CD4-positive, alpha-beta T cell (primary cell): ENCODE measurements around the gene RSRC1. TPM values are rescaled to one million over a fixed set of nuclear protein-coding genes. Genes with fewer than 3 reads are reported as not detected.

Source experiments
- ATAC-seq: fragments of 200-7000 bp; cut with Tn5 transposase; one replicate; pipeline ENCODE4 v1.10.0; 2022; ENCODE audit warnings: mild to moderate bottlenecking; ENCODE audit not compliant: poor library complexity
- CTCF ChIA-PET: fragments of 350-600 bp; sonication (Branson Sonifier 250); formaldehyde crosslinking; loops from one replicate; lab custom pipeline; 2021; ENCODE audit warnings: antibody characterized with exemption, inconsistent platforms; lab: Charles Lee
- POLR2A ChIA-PET: fragments of 350-600 bp; sonication (Branson Sonifier 250); formaldehyde crosslinking; loops from one replicate; lab custom pipeline; 2021; ENCODE audit warnings: antibody characterized with exemption, inconsistent platforms; lab: Charles Lee
- DNase-seq, 14 experiments: peaks; one replicate each; pipeline ENCODE4 v3.0.0-alpha.2; 2013 to 2020; ENCODE audit warnings: mixed read lengths in 2 of 14
- H3K27ac ChIP-seq, 2 donors: one replicate each; pipeline versions ENCODE4 v1.5.1 to v1.7.0; 2013; ENCODE audit warnings: low read length in 2 of 2, low read depth in 1 of 2, mild to moderate bottlenecking in 1 of 2
- H3K27me3 ChIP-seq, 2 experiments: 1 replicate in 1 of 2; 2 replicates in 1 of 2; pipeline versions ENCODE4 v1.6.1 to v1.7.0; 2013; ENCODE audit warnings: low read length in 2 of 2, control low read depth in 1 of 2, mild to moderate bottlenecking in 1 of 2, moderate library complexity in 1 of 2; ENCODE audit not compliant: insufficient read depth in 2 of 2, control insufficient read depth in 1 of 2
- H3K36me3 ChIP-seq: one replicate; pipeline ENCODE4 v1.6.1; 2013; ENCODE audit warnings: low read length, control low read depth; ENCODE audit not compliant: insufficient read depth
- H3K4me1 ChIP-seq: one replicate; pipeline ENCODE4 v1.6.1; 2013; ENCODE audit warnings: low read length, control low read depth; ENCODE audit not compliant: insufficient read depth
- H3K4me3 ChIP-seq: one replicate; pipeline ENCODE4 v1.5.1; 2013; ENCODE audit warnings: mild to moderate bottlenecking, low read length, moderate library complexity
- H3K9me3 ChIP-seq, 2 experiments: 1 replicate in 1 of 2; 2 replicates in 1 of 2; pipeline versions ENCODE4 v1.6.1 to v1.7.0; 2013; ENCODE audit warnings: low read length in 2 of 2, mild to moderate bottlenecking in 2 of 2, control low read depth in 1 of 2, moderate library complexity in 1 of 2; ENCODE audit not compliant: control insufficient read depth in 1 of 2, insufficient read depth in 1 of 2
- H3K27ac Mint-ChIP-seq: one replicate; pipeline ENCODE4 v1.8.0; 2020; ENCODE audit warnings: mixed read lengths
- H3K27me3 Mint-ChIP-seq: one replicate; pipeline ENCODE4 v1.8.0; 2021; ENCODE audit warnings: mixed read lengths
- H3K36me3 Mint-ChIP-seq: one replicate; pipeline ENCODE4 v1.8.0; 2021; ENCODE audit warnings: low read depth, mixed read lengths
- H3K4me1 Mint-ChIP-seq: one replicate; pipeline ENCODE4 v1.8.0; 2021; ENCODE audit warnings: low read depth, mixed read lengths
- H3K4me3 Mint-ChIP-seq: one replicate; pipeline ENCODE4 v1.8.0; 2020; ENCODE audit warnings: mild to moderate bottlenecking, mixed read lengths
- H3K9me3 Mint-ChIP-seq: one replicate; pipeline ENCODE4 v1.8.0; 2020; ENCODE audit warnings: mixed read lengths
- intact Hi-C, 2 experiments: fragments of 100-400 bp; cut with DNase I in 1 of 2; cut with micrococcal nuclease in 1 of 2; formaldehyde crosslinking; loops; one replicate each; pipeline versions ENCODE4 v1.15.1 to v1.9.0; 2023 to 2025; cut with DNase I, micrococcal nuclease
- total RNA-seq, 174 experiments: library from RNA in 2 of 174; stranded (reverse) in 2 of 174; gene quantifications; one replicate each; pipeline ENCODE4 v1.2.3 and lab custom pipeline; 2021 to 2026
- TF ChIP-seq, protein P1 (sequence below): fragments of 200-600 bp; IDR thresholded peaks from one replicate; pipeline ENCODE4 v1.8.0; 2022; ENCODE audit warnings: antibody characterized with exemption, mild to moderate bottlenecking

The RSRC1 gene
- total RNA-seq, 2 experiments from 2014 or later: 22.3 to 24.6 TPM

DNA sequence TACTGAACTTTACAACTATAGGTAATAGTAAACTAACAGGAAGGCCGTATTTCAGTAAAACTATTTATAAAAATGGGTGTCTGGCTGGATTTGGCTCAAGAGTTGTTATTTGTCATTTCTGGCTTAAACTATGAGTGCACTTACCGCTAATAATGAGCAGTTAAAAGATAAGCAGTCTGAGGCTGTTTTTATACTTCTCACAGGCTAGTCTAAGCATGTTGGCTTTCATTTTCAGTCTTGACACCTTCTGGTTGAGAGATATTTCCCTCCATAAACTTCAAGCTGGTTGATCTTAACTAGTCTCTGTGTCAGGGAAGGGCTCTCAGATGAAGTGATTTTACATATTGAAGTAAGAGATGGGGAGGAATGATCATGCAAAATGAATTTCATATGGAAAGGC is 96.1 kb downstream of the RSRC1 start:
- Mint-ChIP-seq H3K36me3 (peaks cover 80% of the 10 kb centered on the region), H3K9me3 (peaks cover 5% of the 10 kb centered on the region), H3K27ac (no peak overlapping the region), H3K27me3 (no peaks in the 10 kb centered on the region), H3K4me1 (peaks cover 10% of the 10 kb centered on the region), H3K4me3 (no peak overlapping the region)
- ATAC-seq (no peak), DNase-seq (no peak)
- ChIA-PET CTCF (no interaction called here), POLR2A (no interaction called here)
- TF ChIP-seq, protein P1, sequence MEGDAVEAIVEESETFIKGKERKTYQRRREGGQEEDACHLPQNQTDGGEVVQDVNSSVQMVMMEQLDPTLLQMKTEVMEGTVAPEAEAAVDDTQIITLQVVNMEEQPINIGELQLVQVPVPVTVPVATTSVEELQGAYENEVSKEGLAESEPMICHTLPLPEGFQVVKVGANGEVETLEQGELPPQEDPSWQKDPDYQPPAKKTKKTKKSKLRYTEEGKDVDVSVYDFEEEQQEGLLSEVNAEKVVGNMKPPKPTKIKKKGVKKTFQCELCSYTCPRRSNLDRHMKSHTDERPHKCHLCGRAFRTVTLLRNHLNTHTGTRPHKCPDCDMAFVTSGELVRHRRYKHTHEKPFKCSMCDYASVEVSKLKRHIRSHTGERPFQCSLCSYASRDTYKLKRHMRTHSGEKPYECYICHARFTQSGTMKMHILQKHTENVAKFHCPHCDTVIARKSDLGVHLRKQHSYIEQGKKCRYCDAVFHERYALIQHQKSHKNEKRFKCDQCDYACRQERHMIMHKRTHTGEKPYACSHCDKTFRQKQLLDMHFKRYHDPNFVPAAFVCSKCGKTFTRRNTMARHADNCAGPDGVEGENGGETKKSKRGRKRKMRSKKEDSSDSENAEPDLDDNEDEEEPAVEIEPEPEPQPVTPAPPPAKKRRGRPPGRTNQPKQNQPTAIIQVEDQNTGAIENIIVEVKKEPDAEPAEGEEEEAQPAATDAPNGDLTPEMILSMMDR: no peak
- H3K4me1 ChIP-seq: no peaks in the 10 kb centered on the region
- intact Hi-C loops: no loop called here
- no peak overlapping the region for H3K4me3 ChIP-seq
- peaks cover 4 to 8% of the 10 kb centered on the region in 2 experiments for H3K9me3 ChIP-seq
- no peaks in the 10 kb centered on the region for H3K27me3 ChIP-seq
- no peak overlapping the region for H3K27ac ChIP-seq
- no peaks in the 10 kb centered on the region for H3K36me3 ChIP-seq

DNA sequence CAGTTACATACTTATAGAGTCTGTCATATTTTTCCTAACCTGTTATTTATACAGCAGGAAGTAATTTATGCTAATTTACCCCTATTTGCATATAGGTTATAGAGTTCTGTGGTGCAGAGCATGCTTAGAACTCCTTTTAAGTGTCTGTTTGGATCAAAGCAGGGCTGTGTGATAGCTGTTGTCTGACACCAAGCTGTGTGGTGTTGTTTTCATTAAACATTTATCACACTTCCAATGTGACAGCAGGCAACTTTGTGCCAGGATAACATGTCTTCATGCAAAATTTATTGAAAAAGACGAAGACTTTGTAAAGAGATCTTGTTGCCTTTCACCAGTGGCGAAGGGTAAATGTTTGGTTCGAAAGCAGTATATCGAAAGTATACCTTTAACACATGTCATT is 100.2 kb downstream of the RSRC1 start:
- CTCF ChIA-PET: no interaction called here
- H3K27me3 ChIP-seq: no peaks in the 10 kb centered on the region
- no peak overlapping the region for H3K27ac ChIP-seq
- DNase-seq: no peak
- H3K4me1 ChIP-seq: no peaks in the 10 kb centered on the region
- POLR2A ChIA-PET: no interaction called here
- no peaks in the 10 kb centered on the region for H3K36me3 ChIP-seq
- Mint-ChIP-seq H3K4me1 (peaks cover 18% of the 10 kb centered on the region), H3K9me3 (no peaks in the 10 kb centered on the region), H3K4me3 (no peak overlapping the region), H3K27ac (no peak overlapping the region), H3K36me3 (peaks cover 79% of the 10 kb centered on the region), H3K27me3 (no peaks in the 10 kb centered on the region)
- no peak for ATAC-seq
- no peaks in the 10 kb centered on the region for H3K9me3 ChIP-seq
- intact Hi-C loops: no loop called here
- TF ChIP-seq, protein P1: no peak
- no peak overlapping the region for H3K4me3 ChIP-seq

DNA sequence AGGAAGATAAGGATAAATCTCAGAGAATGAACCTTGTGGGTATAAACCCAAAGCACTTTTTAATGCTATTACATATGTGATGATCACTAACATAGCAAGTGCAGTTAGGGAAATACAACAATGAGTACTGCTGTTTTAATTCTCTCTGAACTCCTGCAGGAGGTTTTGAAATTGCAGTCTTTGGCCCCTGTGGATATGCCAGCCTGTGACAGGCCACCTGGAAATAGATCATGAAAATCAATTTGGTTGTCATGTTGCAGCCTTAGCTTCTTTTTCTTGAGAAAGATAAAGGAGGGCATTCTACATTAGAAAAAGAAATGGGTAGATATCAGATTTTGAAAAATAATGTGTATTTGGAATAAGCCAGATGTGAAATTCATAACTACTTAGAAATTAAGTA is 103.6 kb downstream of the RSRC1 start:
- Histone ChIP-seq H3K4me3 (no peak overlapping the region), H3K27ac (no peak overlapping the region), H3K27me3 (no peaks in the 10 kb centered on the region), H3K36me3 (no peaks in the 10 kb centered on the region), H3K9me3 (no peaks in the 10 kb centered on the region), H3K4me1 (no peaks in the 10 kb centered on the region)
- Mint-ChIP-seq H3K27ac (no peak overlapping the region), H3K36me3 (peaks cover 72% of the 10 kb centered on the region), H3K4me1 (peaks cover 14% of the 10 kb centered on the region), H3K27me3 (no peaks in the 10 kb centered on the region), H3K4me3 (no peak overlapping the region), H3K9me3 (no peaks in the 10 kb centered on the region)
- no peak for ATAC-seq
- CTCF ChIA-PET: no interaction called here
- TF ChIP-seq, protein P1: no peak
- POLR2A ChIA-PET: no interaction called here
- intact Hi-C loops: no loop called here
- no peak for DNase-seq
